HepG2 (cell line): ENCODE data around the gene JPT1. TPM values are rescaled to one million over a fixed set of nuclear protein-coding genes. Genes with fewer than 3 reads are reported as not detected.

Experiments used
- EED ChIP-seq: sonication (generic); formaldehyde crosslinking; IDR thresholded peaks from 2 replicates; pipeline ENCODE4 v1.5.0; 2020; ENCODE audit warnings: mild to moderate bottlenecking, missing genetic modification reagents
- ETS1 ChIP-seq: sonication (generic); formaldehyde crosslinking; IDR thresholded peaks from 2 replicates; pipeline ENCODE4 v1.4.0; 2020; ENCODE audit warnings: missing genetic modification reagents
- FOXA3 ChIP-seq: IDR thresholded peaks from 2 replicates; pipeline ENCODE4 v1.6.1; 2016; ENCODE audit warnings: missing genetic modification reagents, missing compliant biosample characterization
- GABPB1 ChIP-seq: IDR thresholded peaks from 2 replicates; pipeline ENCODE4 v1.6.1; 2016; ENCODE audit warnings: mild to moderate bottlenecking, missing genetic modification reagents, moderate library complexity, missing compliant biosample characterization
- IRX3 ChIP-seq: sonication (generic); formaldehyde crosslinking; IDR thresholded peaks from 2 replicates; pipeline ENCODE4 v1.8.1; 2023; ENCODE audit warnings: mild to moderate bottlenecking, low read depth, missing genetic modification reagents, borderline replicate concordance
- ISX ChIP-seq: sonication (generic); formaldehyde crosslinking; conservative IDR thresholded peaks from 2 replicates; pipeline ENCODE4 v1.5.0; 2020; ENCODE audit warnings: missing genetic modification reagents
- PHB2 ChIP-seq: fragments of 450-650 bp; IDR thresholded peaks from 2 replicates; pipeline ENCODE4 v1.6.1; 2018; ENCODE audit not compliant: partially characterized antibody
- RFXAP ChIP-seq: sonication (generic); formaldehyde crosslinking; IDR thresholded peaks from 2 replicates; pipeline ENCODE4 v1.4.0; 2020; ENCODE audit warnings: missing genetic modification reagents, borderline replicate concordance
- SMAD9 ChIP-seq: sonication (generic); formaldehyde crosslinking; IDR thresholded peaks from 2 replicates; pipeline ENCODE4 v1.5.1; 2020; ENCODE audit warnings: mild to moderate bottlenecking, missing genetic modification reagents
- TRAFD1 ChIP-seq: sonication (generic); formaldehyde crosslinking; IDR thresholded peaks from 2 replicates; pipeline ENCODE4 v1.5.1; 2020; ENCODE audit warnings: missing genetic modification reagents, mild to moderate bottlenecking, borderline replicate concordance
- ZBTB1 ChIP-seq: sonication (generic); formaldehyde crosslinking; IDR thresholded peaks from 2 replicates; pipeline ENCODE4 v1.4.0; 2020; ENCODE audit warnings: missing genetic modification reagents, borderline replicate concordance
- ZIK1 ChIP-seq: sonication (generic); formaldehyde crosslinking; IDR thresholded peaks from 2 replicates; pipeline ENCODE4 v1.5.0; 2020; ENCODE audit warnings: mild to moderate bottlenecking, low read depth, missing genetic modification reagents, borderline replicate concordance
- ZNF337 ChIP-seq: sonication (generic); formaldehyde crosslinking; IDR thresholded peaks from 2 replicates; pipeline ENCODE4 v1.5.1; 2020; ENCODE audit warnings: missing genetic modification reagents, low read depth, mild to moderate bottlenecking, borderline replicate concordance
- ZNF800 ChIP-seq: sonication (generic); formaldehyde crosslinking; IDR thresholded peaks from 2 replicates; pipeline ENCODE4 v1.4.0; 2020; ENCODE audit warnings: missing genetic modification reagents
- polyA plus RNA-seq, 8 experiments: library from polyadenylated mRNA; depleted of rRNA in 3 of 8; stranded (reverse) in 7 of 8; unstranded in 1 of 8; fragments of >200 nt; fragmentation: Illumina TruSeq in 4 of 8; extraction: Trizol in 4 of 8; gene quantifications; 2 replicates each; pipeline versions ENCODE4 v1.2.1 to v1.2.3, GENCODE V29; 2011 to 2016; ENCODE audit warnings: low read depth in 4 of 8, missing spikeins in 1 of 8, mixed read lengths in 1 of 8; ENCODE audit not compliant: insufficient read depth in 1 of 8
- total RNA-seq, 5 experiments: library from RNA; depleted of rRNA; stranded (reverse); fragments of >200 nt; fragmentation: Illumina TruSeq; extraction: Trizol; gene quantifications; 2 replicates each; pipeline ENCODE4 v1.2.3, GENCODE V29; 2016; ENCODE audit warnings: low read depth in 1 of 5
- TF ChIP-seq, protein P1 (sequence below): sonication (generic); formaldehyde crosslinking; IDR thresholded peaks from 2 replicates; pipeline ENCODE4 v1.8.0; 2022; ENCODE audit warnings: mild to moderate bottlenecking, missing genetic modification reagents, moderate library complexity
- TF ChIP-seq, protein P2 (sequence below): sonication (generic); formaldehyde crosslinking; IDR thresholded peaks from 2 replicates; pipeline ENCODE4 v1.4.0; 2020; ENCODE audit warnings: missing genetic modification reagents
- TF ChIP-seq, protein P3 (sequence below): IDR thresholded peaks from 2 replicates; pipeline ENCODE4 v1.6.1; 2016; ENCODE audit warnings: mild to moderate bottlenecking
- TF ChIP-seq, protein P4 (sequence below): sonication (generic); formaldehyde crosslinking; IDR thresholded peaks from 2 replicates; pipeline ENCODE4 v1.4.0; 2020; ENCODE audit warnings: low read depth, mild to moderate bottlenecking, missing genetic modification reagents

JPT1 gene
- total and polyA plus RNA-seq, 2 of the 13 experiments (the other 11 are each of a cell fraction or from before 2014, with no cell fraction given) = 43.3 to 256 TPM

DNA sequence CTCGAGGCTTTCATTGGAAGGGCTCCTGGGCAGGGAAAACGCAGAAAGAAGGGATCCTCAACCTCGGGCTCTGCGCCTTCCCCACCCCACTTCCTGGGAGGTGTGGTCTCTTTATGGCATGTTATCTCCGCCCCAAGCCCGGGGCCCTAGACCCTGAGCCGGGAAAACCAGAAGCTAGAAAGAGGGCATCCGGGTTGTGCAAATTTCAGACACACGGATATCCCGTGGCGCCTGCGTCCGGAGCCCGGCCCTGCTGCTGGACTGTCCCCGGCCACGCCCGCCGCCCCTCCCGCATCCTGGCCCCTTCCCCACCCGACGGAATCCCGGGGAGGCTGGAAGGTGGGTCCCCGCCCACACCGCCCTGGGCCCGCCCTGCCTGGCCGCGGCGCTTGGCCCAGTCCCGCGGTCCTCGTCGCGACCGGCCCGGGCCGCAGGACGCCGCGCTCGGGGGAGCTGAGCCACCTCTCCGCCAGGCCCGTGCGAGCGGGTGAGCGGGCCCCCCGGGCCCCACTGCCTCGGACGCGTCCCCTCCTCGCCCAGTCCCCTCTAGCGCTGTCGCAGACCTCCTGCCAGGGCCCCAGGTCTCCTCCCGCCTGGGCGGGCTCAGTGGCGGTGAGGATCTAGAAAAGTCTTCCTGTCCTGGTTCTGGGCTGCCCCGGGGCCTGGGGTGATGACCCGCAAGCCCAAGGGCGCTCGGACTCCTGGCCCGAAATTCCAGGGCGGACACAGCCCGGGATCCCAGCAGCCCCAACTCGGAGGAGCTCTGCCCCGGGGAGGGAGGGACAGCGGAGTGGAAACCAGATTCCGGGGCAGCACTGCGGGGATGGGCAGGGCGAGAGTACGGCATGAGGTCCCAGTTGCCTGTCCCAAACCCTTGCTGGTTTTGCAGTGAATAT is 66.5 kb downstream of the JPT1 start, which contains the start of gene SLC16A5 (continued):
- TF ChIP-seq, protein P1, sequence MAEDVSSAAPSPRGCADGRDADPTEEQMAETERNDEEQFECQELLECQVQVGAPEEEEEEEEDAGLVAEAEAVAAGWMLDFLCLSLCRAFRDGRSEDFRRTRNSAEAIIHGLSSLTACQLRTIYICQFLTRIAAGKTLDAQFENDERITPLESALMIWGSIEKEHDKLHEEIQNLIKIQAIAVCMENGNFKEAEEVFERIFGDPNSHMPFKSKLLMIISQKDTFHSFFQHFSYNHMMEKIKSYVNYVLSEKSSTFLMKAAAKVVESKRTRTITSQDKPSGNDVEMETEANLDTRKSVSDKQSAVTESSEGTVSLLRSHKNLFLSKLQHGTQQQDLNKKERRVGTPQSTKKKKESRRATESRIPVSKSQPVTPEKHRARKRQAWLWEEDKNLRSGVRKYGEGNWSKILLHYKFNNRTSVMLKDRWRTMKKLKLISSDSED = no peak
- TF ChIP-seq, protein P2, sequence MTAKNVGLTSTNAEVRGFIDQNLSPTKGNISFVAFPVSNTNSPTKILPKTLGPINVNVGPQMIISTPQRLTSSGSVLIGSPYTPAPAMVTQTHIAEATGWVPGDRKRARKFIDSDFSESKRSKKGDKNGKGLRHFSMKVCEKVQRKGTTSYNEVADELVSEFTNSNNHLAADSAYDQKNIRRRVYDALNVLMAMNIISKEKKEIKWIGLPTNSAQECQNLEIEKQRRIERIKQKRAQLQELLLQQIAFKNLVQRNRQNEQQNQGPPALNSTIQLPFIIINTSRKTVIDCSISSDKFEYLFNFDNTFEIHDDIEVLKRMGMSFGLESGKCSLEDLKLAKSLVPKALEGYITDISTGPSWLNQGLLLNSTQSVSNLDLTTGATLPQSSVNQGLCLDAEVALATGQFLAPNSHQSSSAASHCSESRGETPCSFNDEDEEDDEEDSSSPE (CRISPR knock-in tag) = peak; percentile 17; the same call in 1 of the 2 replicates
- TF ChIP-seq ZNF337 (CRISPR knock-in tag) = no peak
- TF ChIP-seq FOXA3 (CRISPR knock-in tag) = peak; percentile 58
- 0 out of 2 replicates have a peak, but pooled peaks have one; percentile 36 for TF ChIP-seq IRX3 (CRISPR knock-in tag)
- TF ChIP-seq TRAFD1 (CRISPR knock-in tag) = no peak
- no peak for TF ChIP-seq ETS1 (CRISPR knock-in tag)
- TF ChIP-seq EED = peak; percentile 47; the same call in 1 of the 2 replicates
- TF ChIP-seq ZBTB1 = no peak
- no peak for TF ChIP-seq SMAD9
- TF ChIP-seq ISX (CRISPR knock-in tag) = no peak
- no peak for TF ChIP-seq PHB2
- TF ChIP-seq GABPB1 = peak; percentile 76
- no peak for TF ChIP-seq ZNF800 (CRISPR knock-in tag)
- TF ChIP-seq, protein P3, sequence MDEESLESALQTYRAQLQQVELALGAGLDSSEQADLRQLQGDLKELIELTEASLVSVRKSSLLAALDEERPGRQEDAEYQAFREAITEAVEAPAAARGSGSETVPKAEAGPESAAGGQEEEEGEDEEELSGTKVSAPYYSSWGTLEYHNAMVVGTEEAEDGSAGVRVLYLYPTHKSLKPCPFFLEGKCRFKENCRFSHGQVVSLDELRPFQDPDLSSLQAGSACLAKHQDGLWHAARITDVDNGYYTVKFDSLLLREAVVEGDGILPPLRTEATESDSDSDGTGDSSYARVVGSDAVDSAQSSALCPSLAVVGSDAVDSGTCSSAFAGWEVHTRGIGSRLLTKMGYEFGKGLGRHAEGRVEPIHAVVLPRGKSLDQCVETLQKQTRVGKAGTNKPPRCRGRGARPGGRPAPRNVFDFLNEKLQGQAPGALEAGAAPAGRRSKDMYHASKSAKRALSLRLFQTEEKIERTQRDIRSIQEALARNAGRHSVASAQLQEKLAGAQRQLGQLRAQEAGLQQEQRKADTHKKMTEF = peak; percentile 48; the same call in 1 of the 2 replicates
- TF ChIP-seq ZIK1 = no peak
- TF ChIP-seq RFXAP (CRISPR knock-in tag) = 0 out of 2 replicates have a peak, but pooled peaks have one; percentile 28
- TF ChIP-seq, protein P4, sequence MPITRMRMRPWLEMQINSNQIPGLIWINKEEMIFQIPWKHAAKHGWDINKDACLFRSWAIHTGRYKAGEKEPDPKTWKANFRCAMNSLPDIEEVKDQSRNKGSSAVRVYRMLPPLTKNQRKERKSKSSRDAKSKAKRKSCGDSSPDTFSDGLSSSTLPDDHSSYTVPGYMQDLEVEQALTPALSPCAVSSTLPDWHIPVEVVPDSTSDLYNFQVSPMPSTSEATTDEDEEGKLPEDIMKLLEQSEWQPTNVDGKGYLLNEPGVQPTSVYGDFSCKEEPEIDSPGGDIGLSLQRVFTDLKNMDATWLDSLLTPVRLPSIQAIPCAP (CRISPR knock-in tag) = no peak
